ENCODE results near the gene SCOC.

- no peak for TF ChIP-seq POLR2A (IDR thresholded peaks at IDR 0.05; ENCODE audit: low read length)
- TF ChIP-seq GATA1 (IDR thresholded peaks at IDR 0.05; ENCODE audit: low read depth, low read length) = no peak
Measured at GRCh38 chr4:140367738-140368137, 5.7 kb upstream of the SCOC start.
